PC-9 (cell line): ENCODE data around the gene PPAN. TPM values are rescaled to one million over a fixed set of nuclear protein-coding genes. Genes with fewer than 3 reads are reported as not detected.

Experiments used
- BruUV-seq: library from RNA; stranded (reverse); fragments of 400-500 nt; replicated peaks from 2 replicates; lab custom pipeline; 2021; lab: Mats Ljungman, UMichigan
- CTCF ChIA-PET: fragments of 300-600 bp; sonication (Branson Sonifier 250); formaldehyde crosslinking; loops from one replicate; lab custom pipeline; 2022; ENCODE audit warnings: antibody characterized with exemption; lab: Charles Lee
- POLR2A ChIA-PET: fragments of 300-600 bp; sonication (Branson Sonifier 250); formaldehyde crosslinking; loops from one replicate; lab custom pipeline; 2022; ENCODE audit warnings: antibody characterized with exemption; ENCODE audit not compliant: unreplicated experiment; lab: Charles Lee
- DNase-seq, 2 experiments: peaks; one replicate each; pipeline versions ENCODE4 v3.0.0 to v3.0.0-alpha.2; 2015 to 2022; ENCODE audit warnings: mixed read lengths in 1 of 2
- H2AFZ ChIP-seq: fragments of 200-600 bp; sonication (generic); 2 replicates; pipeline ENCODE4 v1.8.1; 2017; ENCODE audit warnings: antibody characterized with exemption
- H3F3A ChIP-seq: fragments of 200-600 bp; sonication (generic); 2 replicates; pipeline ENCODE4 v1.8.1; 2017; ENCODE audit warnings: antibody characterized with exemption, mild to moderate bottlenecking, low read depth; ENCODE audit not compliant: insufficient read depth
- H3K27ac ChIP-seq: fragments of 200-600 bp; sonication (generic); 2 replicates; pipeline ENCODE4 v1.6.1; 2016; ENCODE audit warnings: mixed run types
- H3K27me3 ChIP-seq: fragments of 200-600 bp; sonication (generic); 2 replicates; pipeline ENCODE4 v1.6.1; 2016; ENCODE audit warnings: low read depth, mixed run types; ENCODE audit not compliant: insufficient read depth
- H3K36me3 ChIP-seq: fragments of 200-600 bp; sonication (generic); 2 replicates; pipeline ENCODE4 v1.6.1; 2016; ENCODE audit warnings: low read depth, mixed run types
- H3K4me1 ChIP-seq: fragments of 200-600 bp; sonication (generic); replicated peaks from 2 replicates; pipeline ENCODE4 v1.6.1; 2016; ENCODE audit warnings: mixed run types; ENCODE audit not compliant: insufficient read depth
- H3K4me2 ChIP-seq: fragments of 200-600 bp; sonication (generic); 2 replicates; pipeline ENCODE4 v1.6.1; 2017; ENCODE audit warnings: mixed run types
- H3K4me3 ChIP-seq: fragments of 200-600 bp; sonication (generic); 2 replicates; pipeline ENCODE4 v1.6.1; 2016; ENCODE audit warnings: mixed run types
- H3K79me2 ChIP-seq: fragments of 200-600 bp; sonication (generic); 2 replicates; pipeline ENCODE4 v1.6.1; 2017; ENCODE audit warnings: low read depth, mixed run types
- H3K9me2 ChIP-seq: fragments of 200-600 bp; sonication (generic); 2 replicates; pipeline ENCODE4 v1.8.1; 2017; ENCODE audit warnings: mild to moderate bottlenecking; ENCODE audit not compliant: insufficient read depth
- H3K9me3 ChIP-seq: fragments of 200-600 bp; sonication (generic); 2 replicates; pipeline ENCODE4 v1.8.1; 2016; ENCODE audit warnings: low read depth; ENCODE audit not compliant: insufficient read depth
- H4K20me1 ChIP-seq: fragments of 200-600 bp; sonication (generic); 2 replicates; pipeline ENCODE4 v1.8.1; 2017; ENCODE audit not compliant: insufficient read depth
- EZH2 ChIP-seq: fragments of 200-600 bp; sonication (generic); IDR thresholded peaks from 2 replicates; pipeline ENCODE4 v1.8.0; 2017; ENCODE audit warnings: antibody characterized with exemption, low read depth
- intact Hi-C: fragments of 100-400 bp; cut with micrococcal nuclease; formaldehyde crosslinking; loops from one replicate; pipeline ENCODE4 v1.10.0; 2022; ENCODE audit not compliant: unreplicated experiment
- total RNA-seq: library from RNA; stranded (reverse); gene quantifications from 2 replicates; pipeline ENCODE4 v1.2.3, GENCODE V29; 2021
- TF ChIP-seq, protein P1 (sequence below): fragments of 200-600 bp; sonication (generic); conservative IDR thresholded peaks from 2 replicates; pipeline ENCODE4 v1.6.1; 2017; ENCODE audit warnings: mixed run types, antibody characterized with exemption, mild to moderate bottlenecking, moderate library complexity

The PPAN gene
- total RNA-seq, 1 experiment from 2014 or later = 41.0 TPM

GRCh38 chr19:10134040-10134439 lies 27.9 kb downstream of the PPAN start:
- CTCF ChIA-PET = no interaction called here
- Histone ChIP-seq H3K79me2 (no peaks in the 10 kb centered on the region), H3K4me1 (no peaks in the 10 kb centered on the region), H3F3A (peaks cover 16% of the 10 kb centered on the region; the same call in 1 of the 2 replicates), H3K27ac (no peak overlapping the region), H3K27me3 (no peaks in the 10 kb centered on the region), H4K20me1 (no peaks in the 10 kb centered on the region), H3K4me3 (no peak overlapping the region), H3K9me2 (no peaks in the 10 kb centered on the region), H3K36me3 (peaks cover 35% of the 10 kb centered on the region), H3K9me3 (no peaks in the 10 kb centered on the region), H2AFZ (no peak overlapping the region), H3K4me2 (no peak overlapping the region)
- intact Hi-C loops = no loop called here
- POLR2A ChIA-PET = interaction anchor here (0.6 kb wide), 2 partner anchors 26 to 812 kb away, joined by 3 to 9 read pairs; no protein-coding TSS in a partner anchor
- DNase-seq = no peak
- TF ChIP-seq, protein P1, sequence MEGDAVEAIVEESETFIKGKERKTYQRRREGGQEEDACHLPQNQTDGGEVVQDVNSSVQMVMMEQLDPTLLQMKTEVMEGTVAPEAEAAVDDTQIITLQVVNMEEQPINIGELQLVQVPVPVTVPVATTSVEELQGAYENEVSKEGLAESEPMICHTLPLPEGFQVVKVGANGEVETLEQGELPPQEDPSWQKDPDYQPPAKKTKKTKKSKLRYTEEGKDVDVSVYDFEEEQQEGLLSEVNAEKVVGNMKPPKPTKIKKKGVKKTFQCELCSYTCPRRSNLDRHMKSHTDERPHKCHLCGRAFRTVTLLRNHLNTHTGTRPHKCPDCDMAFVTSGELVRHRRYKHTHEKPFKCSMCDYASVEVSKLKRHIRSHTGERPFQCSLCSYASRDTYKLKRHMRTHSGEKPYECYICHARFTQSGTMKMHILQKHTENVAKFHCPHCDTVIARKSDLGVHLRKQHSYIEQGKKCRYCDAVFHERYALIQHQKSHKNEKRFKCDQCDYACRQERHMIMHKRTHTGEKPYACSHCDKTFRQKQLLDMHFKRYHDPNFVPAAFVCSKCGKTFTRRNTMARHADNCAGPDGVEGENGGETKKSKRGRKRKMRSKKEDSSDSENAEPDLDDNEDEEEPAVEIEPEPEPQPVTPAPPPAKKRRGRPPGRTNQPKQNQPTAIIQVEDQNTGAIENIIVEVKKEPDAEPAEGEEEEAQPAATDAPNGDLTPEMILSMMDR = no peak
- no peak for TF ChIP-seq EZH2
- BruUV-seq = no TSS peak

DNA sequence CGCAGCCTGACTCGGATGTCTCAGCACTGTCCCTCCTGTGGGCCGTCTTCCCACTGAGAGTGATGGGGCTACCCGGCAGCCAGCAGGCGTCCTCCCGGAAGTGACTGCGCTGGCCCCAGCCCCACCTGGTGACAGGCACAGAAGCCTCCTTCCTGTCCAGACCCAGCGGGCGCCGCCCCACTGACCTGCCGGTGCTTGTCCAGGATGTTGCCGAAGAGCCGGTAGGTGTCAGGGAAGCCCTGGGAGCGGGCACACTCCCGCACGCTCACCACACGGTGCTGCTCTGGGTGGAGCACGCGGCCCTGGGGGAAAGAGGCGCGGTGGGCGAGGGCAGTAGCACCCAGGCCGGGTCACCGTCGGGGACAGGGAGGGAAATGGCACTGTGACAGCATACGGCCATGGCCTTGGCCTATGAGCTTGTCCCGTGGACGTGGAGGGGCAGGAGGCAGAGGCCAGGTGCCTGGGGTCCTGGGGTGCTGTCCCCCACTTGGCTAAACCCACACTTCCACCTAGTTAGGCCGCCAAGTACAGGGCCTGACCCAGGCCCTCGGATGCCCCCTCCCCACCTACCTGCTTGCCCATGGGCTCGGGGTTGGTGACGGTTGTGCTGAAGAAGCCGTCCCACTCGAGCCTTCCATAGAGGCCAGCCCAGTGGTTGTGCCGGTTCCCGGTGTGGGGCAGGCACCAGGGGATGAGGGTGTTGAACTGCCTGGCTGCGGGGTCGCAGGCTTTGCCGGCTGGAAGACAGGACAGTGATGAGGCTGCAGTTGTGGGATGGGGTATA lies 29.6 kb downstream of the PPAN start:
- no peaks in the 10 kb centered on the region for H3K27me3 ChIP-seq
- no peaks in the 10 kb centered on the region for H4K20me1 ChIP-seq
- ChIA-PET POLR2A (no interaction called here), CTCF (no interaction called here)
- no peak overlapping the region for H3K27ac ChIP-seq
- H3K4me1 ChIP-seq = no peaks in the 10 kb centered on the region
- no peak overlapping the region for H2AFZ ChIP-seq
- no peaks in the 10 kb centered on the region for H3K79me2 ChIP-seq
- peaks cover 37% of the 10 kb centered on the region for H3K36me3 ChIP-seq
- peaks cover 14% of the 10 kb centered on the region; the same call in 1 of the 2 replicates for H3F3A ChIP-seq
- TF ChIP-seq EZH2 = no peak
- TF ChIP-seq, protein P1 = no peak
- no peaks in the 10 kb centered on the region for H3K9me3 ChIP-seq
- no peak overlapping the region for H3K4me3 ChIP-seq
- H3K4me2 ChIP-seq = no peak overlapping the region
- H3K9me2 ChIP-seq = no peaks in the 10 kb centered on the region
- DNase-seq = no peak
- intact Hi-C loops = no loop called here
- no TSS peak for BruUV-seq

DNA sequence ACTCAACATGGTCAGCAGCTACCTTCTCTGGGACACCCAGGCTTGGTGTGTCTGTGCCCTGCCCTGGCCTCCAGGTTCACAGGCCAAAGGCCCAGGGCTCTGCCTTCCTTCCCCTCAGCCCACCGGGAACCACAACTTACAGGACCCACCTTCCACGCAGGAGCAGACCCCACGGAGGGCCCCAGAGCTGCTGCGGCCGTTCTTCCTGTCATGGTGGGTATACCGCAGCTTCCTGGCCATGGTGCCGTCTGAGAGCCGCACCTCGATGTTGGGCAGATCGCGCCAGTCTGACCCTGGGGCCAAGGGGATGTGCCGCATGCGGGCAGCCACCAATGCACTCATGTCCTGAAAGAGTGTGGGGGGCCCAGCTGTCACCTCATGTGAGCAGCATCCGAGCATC lies 30.8 kb downstream of the PPAN start:
- intact Hi-C loops = no loop called here
- Histone ChIP-seq H2AFZ (no peak overlapping the region), H3F3A (peaks cover 12% of the 10 kb centered on the region; the same call in 1 of the 2 replicates), H3K27me3 (no peaks in the 10 kb centered on the region), H3K9me2 (no peaks in the 10 kb centered on the region), H3K4me2 (no peak overlapping the region), H4K20me1 (no peaks in the 10 kb centered on the region), H3K79me2 (no peaks in the 10 kb centered on the region), H3K4me1 (no peaks in the 10 kb centered on the region), H3K9me3 (no peaks in the 10 kb centered on the region), H3K36me3 (peaks cover 37% of the 10 kb centered on the region), H3K27ac (no peak overlapping the region), H3K4me3 (no peak overlapping the region)
- BruUV-seq = no TSS peak
- DNase-seq = no peak
- POLR2A ChIA-PET = no interaction called here
- CTCF ChIA-PET = no interaction called here
- TF ChIP-seq, protein P1 = no peak
- no peak for TF ChIP-seq EZH2
